Measurements from ENCODE around the gene PACRG. TPM values are rescaled to one million over a fixed set of nuclear protein-coding genes. Genes with fewer than 3 reads are reported as not detected.

Gene PACRG
- total RNA-seq, 1 experiment from 2014 or later = 0.59 TPM

- intact Hi-C loops (cut with micrococcal nuclease; ENCODE audit: unreplicated experiment) = no loop called here
- Histone ChIP-seq H3K4me3 (ENCODE audit: low read depth in 2 of 2, low read length in 2 of 2) (no peak overlapping the region), H3K4me1 (ENCODE audit: control insufficient read depth, insufficient read depth, low read length) (no peaks in the 10 kb centered on the region), H3K36me3 (ENCODE audit: control insufficient read depth, insufficient read depth, low read length) (no peaks in the 10 kb centered on the region), H3K27ac (ENCODE audit: low read length) (no peak overlapping the region), H3K9me3 (ENCODE audit: control insufficient read depth, insufficient read depth, low read depth, low read length) (no peaks in the 10 kb centered on the region), H3K27me3 (ENCODE audit: control insufficient read depth, insufficient read depth, low read length) (no peaks in the 10 kb centered on the region)
- DNase-seq (ENCODE audit: low read depth, low spot score) (no peak), ATAC-seq (no peak)
- in situ Hi-C loops (cut with HindIII; ENCODE audit: low pct_unique_long_range_greater_than_20kb, low sequenced_read_pairs) = no loop called here
- CTCF ChIA-PET = no interaction called here
- TF ChIP-seq REST (IDR thresholded peaks at IDR 0.05; ENCODE audit: insufficient read depth in 1 of 2, low read depth in 2 of 2, low read length in 1 of 2) = no peak
- TF ChIP-seq, protein P1, sequence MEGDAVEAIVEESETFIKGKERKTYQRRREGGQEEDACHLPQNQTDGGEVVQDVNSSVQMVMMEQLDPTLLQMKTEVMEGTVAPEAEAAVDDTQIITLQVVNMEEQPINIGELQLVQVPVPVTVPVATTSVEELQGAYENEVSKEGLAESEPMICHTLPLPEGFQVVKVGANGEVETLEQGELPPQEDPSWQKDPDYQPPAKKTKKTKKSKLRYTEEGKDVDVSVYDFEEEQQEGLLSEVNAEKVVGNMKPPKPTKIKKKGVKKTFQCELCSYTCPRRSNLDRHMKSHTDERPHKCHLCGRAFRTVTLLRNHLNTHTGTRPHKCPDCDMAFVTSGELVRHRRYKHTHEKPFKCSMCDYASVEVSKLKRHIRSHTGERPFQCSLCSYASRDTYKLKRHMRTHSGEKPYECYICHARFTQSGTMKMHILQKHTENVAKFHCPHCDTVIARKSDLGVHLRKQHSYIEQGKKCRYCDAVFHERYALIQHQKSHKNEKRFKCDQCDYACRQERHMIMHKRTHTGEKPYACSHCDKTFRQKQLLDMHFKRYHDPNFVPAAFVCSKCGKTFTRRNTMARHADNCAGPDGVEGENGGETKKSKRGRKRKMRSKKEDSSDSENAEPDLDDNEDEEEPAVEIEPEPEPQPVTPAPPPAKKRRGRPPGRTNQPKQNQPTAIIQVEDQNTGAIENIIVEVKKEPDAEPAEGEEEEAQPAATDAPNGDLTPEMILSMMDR (IDR thresholded peaks at IDR 0.05) = no peak
- POLR2A ChIA-PET = no interaction called here
- BruUV-seq (replicated peaks) = no TSS peak
Observed at GRCh38 chr6:163239572-163240340, 512.0 kb downstream of the PACRG start.

DNA sequence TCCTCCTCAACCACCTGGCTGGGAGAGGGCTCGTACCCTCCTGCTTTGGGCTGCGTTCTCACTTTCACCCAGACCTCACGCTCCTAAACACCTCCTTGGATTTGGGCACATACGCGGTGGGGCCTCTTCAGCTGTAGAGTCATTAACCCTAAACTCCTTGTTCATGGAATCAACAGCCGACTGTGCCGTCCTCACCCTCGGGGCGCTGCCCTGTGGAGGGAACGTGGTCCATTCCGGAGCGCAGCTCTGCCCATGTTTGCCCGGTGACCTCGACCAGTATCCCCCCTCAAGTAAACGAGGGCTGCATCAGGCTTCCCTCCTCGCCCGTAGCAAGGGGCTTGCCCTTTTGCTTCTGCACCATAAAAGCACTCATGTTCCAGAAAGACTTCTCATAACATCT lies 512.8 kb downstream of the PACRG start:
- intact Hi-C loops (cut with micrococcal nuclease; ENCODE audit: unreplicated experiment) = no loop called here
- TF ChIP-seq SIN3A (IDR thresholded peaks at IDR 0.05; ENCODE audit: borderline replicate concordance, insufficient read depth, low read depth, low read length) (no peak), POLR2AphosphoS5 (IDR thresholded peaks at IDR 0.05; ENCODE audit: low read depth, low read length) (no peak), REST (IDR thresholded peaks at IDR 0.05; ENCODE audit: insufficient read depth in 1 of 2, low read depth in 2 of 2, low read length in 1 of 2) (no peak), TCF7L2 (IDR thresholded peaks at IDR 0.05; ENCODE audit: low read depth, low read length) (no peak)
- TF ChIP-seq, protein P1 (IDR thresholded peaks at IDR 0.05) = no peak
- H3K27me3 ChIP-seq (ENCODE audit: control insufficient read depth, insufficient read depth, low read length) = no peaks in the 10 kb centered on the region

More for the DNA sequence above, 512.8 kb downstream of the PACRG start:
- H3K4me3 ChIP-seq (ENCODE audit: low read depth in 2 of 2, low read length in 2 of 2) = no peak overlapping the region
- DNase-seq (ENCODE audit: low read depth, low spot score) = no peak
- H3K4me1 ChIP-seq (ENCODE audit: control insufficient read depth, insufficient read depth, low read length) = no peaks in the 10 kb centered on the region
- no peak for ATAC-seq
- ChIA-PET CTCF (no interaction called here), POLR2A (no interaction called here)
- H3K9me3 ChIP-seq (ENCODE audit: control insufficient read depth, insufficient read depth, low read depth, low read length) = no peaks in the 10 kb centered on the region
- BruUV-seq (replicated peaks) = no TSS peak
- in situ Hi-C loops (cut with HindIII; ENCODE audit: low pct_unique_long_range_greater_than_20kb, low sequenced_read_pairs) = no loop called here
- H3K27ac ChIP-seq (ENCODE audit: low read length) = no peak overlapping the region
- H3K36me3 ChIP-seq (ENCODE audit: control insufficient read depth, insufficient read depth, low read length) = no peaks in the 10 kb centered on the region
